HFF-Myc (cell line): ENCODE results near the gene RBM43.

Experiments used
- DNase-seq: peaks from one replicate; pipeline ENCODE4 v3.0.0-alpha.2; 2011; ENCODE audit warnings: low read depth; ENCODE audit errors: extremely low read depth
- H3K4me3 ChIP-seq: replicated peaks from 2 replicates; pipeline ENCODE4 v1.5.1; 2011; ENCODE audit warnings: low read depth, mild to moderate bottlenecking, control low read depth, low read length
- TF ChIP-seq, protein P1 (sequence below): IDR thresholded peaks from 2 replicates; pipeline ENCODE4 v1.5.1; 2012; ENCODE audit warnings: mild to moderate bottlenecking, low read depth, low read length, control low read depth; ENCODE audit errors: missing control alignments

Gene RBM43

DNA sequence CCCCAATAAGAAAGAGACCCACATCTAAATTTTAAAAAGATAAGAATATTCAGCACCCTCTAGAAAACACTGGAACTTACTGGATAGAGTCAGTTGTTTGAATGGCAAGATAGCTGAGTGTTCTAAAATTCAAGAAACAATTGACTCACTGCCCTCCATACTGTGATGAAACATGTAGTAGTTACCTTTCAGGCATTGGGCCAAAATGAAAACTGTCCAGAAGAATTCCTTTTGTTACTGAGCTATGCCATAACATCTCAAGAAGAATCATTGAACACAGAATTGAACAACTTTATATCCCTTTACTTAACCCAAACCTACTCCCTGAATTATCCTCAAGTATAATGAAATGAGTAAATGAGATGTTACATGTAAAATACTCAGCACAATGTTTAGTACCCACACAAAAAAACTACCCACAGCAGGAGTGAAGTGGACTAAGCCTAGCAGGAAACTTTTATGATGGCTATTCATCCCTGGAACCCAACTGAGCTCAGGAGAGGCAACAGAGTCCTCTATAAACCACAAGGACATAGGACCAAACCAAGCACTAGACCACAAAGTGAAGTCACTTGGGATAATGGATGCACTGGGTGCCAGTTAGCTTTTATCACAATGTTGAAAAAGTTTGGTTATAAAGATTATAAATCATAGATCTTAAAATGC lies 32.7 kb downstream of the RBM43 start:
- DNase-seq: no peak
- TF ChIP-seq, protein P1, sequence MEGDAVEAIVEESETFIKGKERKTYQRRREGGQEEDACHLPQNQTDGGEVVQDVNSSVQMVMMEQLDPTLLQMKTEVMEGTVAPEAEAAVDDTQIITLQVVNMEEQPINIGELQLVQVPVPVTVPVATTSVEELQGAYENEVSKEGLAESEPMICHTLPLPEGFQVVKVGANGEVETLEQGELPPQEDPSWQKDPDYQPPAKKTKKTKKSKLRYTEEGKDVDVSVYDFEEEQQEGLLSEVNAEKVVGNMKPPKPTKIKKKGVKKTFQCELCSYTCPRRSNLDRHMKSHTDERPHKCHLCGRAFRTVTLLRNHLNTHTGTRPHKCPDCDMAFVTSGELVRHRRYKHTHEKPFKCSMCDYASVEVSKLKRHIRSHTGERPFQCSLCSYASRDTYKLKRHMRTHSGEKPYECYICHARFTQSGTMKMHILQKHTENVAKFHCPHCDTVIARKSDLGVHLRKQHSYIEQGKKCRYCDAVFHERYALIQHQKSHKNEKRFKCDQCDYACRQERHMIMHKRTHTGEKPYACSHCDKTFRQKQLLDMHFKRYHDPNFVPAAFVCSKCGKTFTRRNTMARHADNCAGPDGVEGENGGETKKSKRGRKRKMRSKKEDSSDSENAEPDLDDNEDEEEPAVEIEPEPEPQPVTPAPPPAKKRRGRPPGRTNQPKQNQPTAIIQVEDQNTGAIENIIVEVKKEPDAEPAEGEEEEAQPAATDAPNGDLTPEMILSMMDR: no peak
- H3K4me3 ChIP-seq: no peak overlapping the region

DNA sequence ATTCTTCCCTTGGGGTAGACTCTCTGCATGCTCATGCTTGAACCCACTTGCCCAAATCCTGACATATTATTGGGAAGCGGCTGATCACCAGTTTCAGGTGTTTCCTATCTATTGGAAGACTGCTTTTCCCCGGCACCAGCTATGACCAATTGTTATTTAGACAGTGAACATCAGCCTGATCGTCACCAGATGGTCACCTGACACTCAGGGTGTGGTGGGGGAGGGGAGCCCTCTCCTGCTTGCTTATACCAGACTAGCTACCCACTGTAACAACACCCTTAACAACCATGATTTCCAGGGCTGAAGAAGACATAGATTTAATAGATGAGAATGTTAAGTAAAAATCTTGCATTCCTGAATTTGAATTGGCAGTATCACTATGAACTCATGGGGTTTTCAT lies 44.3 kb downstream of the RBM43 start:
- TF ChIP-seq, protein P1: no peak
- no peak overlapping the region for H3K4me3 ChIP-seq
- DNase-seq: no peak

DNA sequence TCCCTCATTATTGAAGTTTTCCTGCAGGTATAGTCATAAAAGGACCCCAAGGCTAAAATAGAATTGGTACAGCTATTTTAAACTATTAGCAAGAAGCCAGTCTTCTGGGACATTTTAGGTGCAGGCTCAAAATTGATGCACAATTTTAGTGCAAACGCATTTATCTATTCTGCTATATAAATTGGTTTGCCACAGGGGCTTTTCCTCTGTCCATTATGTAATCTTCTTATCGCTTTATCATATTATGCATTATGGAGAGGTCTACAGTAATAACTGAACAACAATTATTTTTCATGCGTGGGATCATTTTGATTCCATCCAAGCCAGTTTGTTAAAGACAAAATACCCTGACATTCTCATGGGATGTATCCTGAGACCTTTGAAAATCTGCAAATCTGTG lies 54.6 kb downstream of the RBM43 start:
- DNase-seq: no peak
- H3K4me3 ChIP-seq: no peak overlapping the region
- TF ChIP-seq, protein P1: no peak

DNA sequence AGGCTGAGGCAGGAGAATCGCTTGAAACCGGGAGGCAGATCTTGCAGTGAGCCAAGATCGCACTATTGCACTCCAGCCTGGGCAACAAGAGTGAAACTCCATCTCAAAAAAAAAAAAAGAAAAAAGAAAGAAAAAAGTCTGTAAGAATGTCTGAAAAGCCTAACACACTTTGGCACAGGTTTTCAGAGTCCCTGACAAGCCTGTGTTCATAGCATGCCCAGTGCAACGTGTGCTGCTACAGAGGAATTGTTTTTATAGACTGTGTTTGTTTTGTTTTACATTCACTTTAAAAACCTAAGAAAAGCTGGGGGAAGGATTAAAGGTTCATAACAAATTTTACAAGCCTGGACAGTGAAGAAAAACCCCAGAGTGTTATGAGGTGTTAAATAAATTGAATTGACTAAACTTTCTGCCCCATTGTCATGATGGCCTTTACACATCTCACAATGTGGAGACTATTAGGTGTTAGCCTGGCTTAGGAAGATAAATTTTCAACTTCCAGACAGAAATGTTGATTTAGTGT lies 55.2 kb downstream of the RBM43 start:
- no peak overlapping the region for H3K4me3 ChIP-seq
- no peak for DNase-seq
- TF ChIP-seq, protein P1: no peak

DNA sequence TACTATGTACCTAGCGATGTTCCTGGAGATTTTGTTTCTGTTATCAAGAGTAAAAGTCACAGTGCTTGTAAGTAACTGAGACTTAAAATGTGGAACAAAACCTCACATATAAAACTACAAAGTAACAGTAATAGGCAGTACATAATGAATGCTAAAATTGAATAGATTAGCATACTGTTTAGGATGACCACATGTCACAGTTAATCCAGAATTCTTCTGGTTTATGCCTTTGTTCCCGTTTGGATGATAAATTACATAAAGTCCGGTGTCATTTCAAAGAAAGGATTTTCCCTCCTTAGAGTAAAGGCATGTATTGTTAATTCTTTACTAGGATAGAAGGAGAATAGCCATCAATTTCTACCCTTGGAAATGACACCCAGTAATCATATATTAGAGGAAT lies 56.1 kb downstream of the RBM43 start:
- TF ChIP-seq, protein P1: no peak
- no peak for DNase-seq

DNA sequence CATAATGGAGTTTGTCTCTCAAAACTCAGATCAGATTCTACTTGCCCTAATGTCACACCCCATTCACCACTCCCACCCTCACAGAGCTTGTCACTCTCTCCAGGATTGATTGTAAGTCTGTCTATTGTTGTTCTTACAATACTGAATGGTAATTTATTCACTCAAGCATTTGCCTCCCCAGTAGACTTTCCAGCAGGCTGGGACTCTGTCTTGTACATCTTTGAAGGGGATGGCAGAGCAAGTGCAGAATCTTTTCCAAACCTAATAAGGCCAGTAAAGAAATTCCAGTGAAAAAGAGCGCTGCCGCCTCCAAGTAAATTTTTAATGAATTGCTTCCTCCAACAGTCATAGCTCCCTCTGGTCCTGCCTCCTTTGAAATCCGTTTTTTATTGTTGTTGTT lies 56.9 kb downstream of the RBM43 start:
- TF ChIP-seq, protein P1: no peak
- DNase-seq: no peak
- H3K4me3 ChIP-seq: no peak overlapping the region

More for the DNA sequence above, 56.1 kb downstream of the RBM43 start:
- H3K4me3 ChIP-seq: no peak overlapping the region

DNA sequence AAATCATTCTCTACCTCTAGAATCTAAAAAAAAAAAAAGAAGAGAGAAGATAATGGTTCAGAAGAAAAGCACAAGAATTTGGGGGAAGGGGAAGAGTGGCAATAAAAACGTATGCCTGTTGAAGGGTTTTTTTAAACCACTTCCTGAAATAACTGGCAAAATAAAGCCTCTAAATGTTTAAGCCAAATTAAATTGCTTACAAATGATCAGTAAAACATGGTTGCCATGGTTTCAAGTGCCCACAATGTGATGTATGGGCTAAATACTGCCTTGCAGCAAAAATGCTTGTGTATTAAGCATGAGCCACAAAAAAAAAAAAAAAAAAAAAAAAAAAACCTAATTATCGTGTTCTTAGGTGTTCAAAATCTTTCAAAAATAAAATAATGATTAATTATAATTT lies 60.8 kb downstream of the RBM43 start:
- TF ChIP-seq, protein P1: no peak
- peak; percentile 3 for DNase-seq
- H3K4me3 ChIP-seq: no peak overlapping the region
